HG03571 (cell line): ENCODE data around the gene RNASET2.
"Not testable (repeated sequence)": the region's sequence is repeated elsewhere in the genome, so short reads cannot be mapped to it uniquely, and the experiment has no call there.

ENCODE experiments used
- ATAC-seq: cut with Tn5 transposase; IDR thresholded peaks from one replicate; pipeline ENCODE4 v1.9.1; 2021; ENCODE audit not compliant: unreplicated experiment

The RNASET2 gene

GRCh38 chr6:166928644-166929541 lies 27.5 kb downstream of the RNASET2 start:
- ATAC-seq: no peak

GRCh38 chr6:166927935-166928643 lies 28.3 kb downstream of the RNASET2 start:
- no peak for ATAC-seq

- ATAC-seq: no peak
Observed at GRCh38 chr6:166927240-166927934, 29.0 kb downstream of the RNASET2 start.

- no peak for ATAC-seq
Observed at GRCh38 chr6:166926748-166927147, 29.6 kb downstream of the RNASET2 start.

GRCh38 chr6:166925141-166925996 lies 31.0 kb downstream of the RNASET2 start:
- ATAC-seq: no peak

- no peak for ATAC-seq
Observed at GRCh38 chr6:166924531-166924930, 31.8 kb downstream of the RNASET2 start.

GRCh38 chr6:166922937-166923336 lies 33.4 kb downstream of the RNASET2 start:
- no peak for ATAC-seq

GRCh38 chr6:166921570-166921969 lies 34.8 kb downstream of the RNASET2 start:
- ATAC-seq: no peak

- ATAC-seq: no peak
Observed at GRCh38 chr6:166916824-166917223, 39.5 kb downstream of the RNASET2 start.

GRCh38 chr6:166915484-166915883 lies 40.9 kb downstream of the RNASET2 start:
- ATAC-seq: not testable (repeated sequence)

- not testable (repeated sequence) for ATAC-seq
Observed at GRCh38 chr6:166914952-166915351, 41.4 kb downstream of the RNASET2 start.

GRCh38 chr6:166911248-166911677 lies 45.1 kb downstream of the RNASET2 start:
- no peak for ATAC-seq

- no peak for ATAC-seq
Observed at GRCh38 chr6:166910601-166911000, 45.7 kb downstream of the RNASET2 start.

GRCh38 chr6:166908811-166909210 lies 47.5 kb downstream of the RNASET2 start:
- ATAC-seq: no peak

- no peak for ATAC-seq
Observed at GRCh38 chr6:166907871-166908806, 48.2 kb downstream of the RNASET2 start.

GRCh38 chr6:166907373-166907841 lies 48.9 kb downstream of the RNASET2 start:
- ATAC-seq: peak; percentile 90

GRCh38 chr6:166906376-166907044 lies 49.8 kb downstream of the RNASET2 start:
- no peak for ATAC-seq

- no peak for ATAC-seq
Observed at GRCh38 chr6:166905505-166906134, 50.7 kb downstream of the RNASET2 start.
